ENCODE data around the gene UCP2. TPM values are rescaled to one million over a fixed set of nuclear protein-coding genes. Genes with fewer than 3 reads are reported as not detected.
A peak's percentile ranks its signal among the peaks of the same experiment; 100 is the strongest.

The UCP2 gene
- total and polyA plus RNA-seq, 9 of the 15 experiments (the other 6 are each of a cell fraction or from before 2014, with no cell fraction given) = 19.2 to 216 (median 87.9) TPM

- TF ChIP-seq, protein P1, sequence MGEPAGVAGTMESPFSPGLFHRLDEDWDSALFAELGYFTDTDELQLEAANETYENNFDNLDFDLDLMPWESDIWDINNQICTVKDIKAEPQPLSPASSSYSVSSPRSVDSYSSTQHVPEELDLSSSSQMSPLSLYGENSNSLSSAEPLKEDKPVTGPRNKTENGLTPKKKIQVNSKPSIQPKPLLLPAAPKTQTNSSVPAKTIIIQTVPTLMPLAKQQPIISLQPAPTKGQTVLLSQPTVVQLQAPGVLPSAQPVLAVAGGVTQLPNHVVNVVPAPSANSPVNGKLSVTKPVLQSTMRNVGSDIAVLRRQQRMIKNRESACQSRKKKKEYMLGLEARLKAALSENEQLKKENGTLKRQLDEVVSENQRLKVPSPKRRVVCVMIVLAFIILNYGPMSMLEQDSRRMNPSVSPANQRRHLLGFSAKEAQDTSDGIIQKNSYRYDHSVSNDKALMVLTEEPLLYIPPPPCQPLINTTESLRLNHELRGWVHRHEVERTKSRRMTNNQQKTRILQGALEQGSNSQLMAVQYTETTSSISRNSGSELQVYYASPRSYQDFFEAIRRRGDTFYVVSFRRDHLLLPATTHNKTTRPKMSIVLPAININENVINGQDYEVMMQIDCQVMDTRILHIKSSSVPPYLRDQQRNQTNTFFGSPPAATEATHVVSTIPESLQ (CRISPR knock-in tag; IDR thresholded peaks at IDR 0.05) = no peak
- TF ChIP-seq NFRKB (IDR thresholded peaks at IDR 0.05; ENCODE audit: low read depth) = no peak
- TF ChIP-seq CBFA2T3 (IDR thresholded peaks at IDR 0.05) = peak; percentile 93
- no peak for TF ChIP-seq MAFK (IDR thresholded peaks at IDR 0.05; ENCODE audit: low read length)
- TF ChIP-seq NFE2 (IDR thresholded peaks at IDR 0.05; ENCODE audit: low read depth) = no peak
- no peak for TF ChIP-seq WHSC1 (IDR thresholded peaks at IDR 0.05; ENCODE audit: low read length)
- no peak for TF ChIP-seq KLF10 (CRISPR knock-in tag; IDR thresholded peaks at IDR 0.05)
- no peak for TF ChIP-seq RBFOX2 (IDR thresholded peaks at IDR 0.05; ENCODE audit: low read depth, low read length)
- TF ChIP-seq RBM34 (IDR thresholded peaks at IDR 0.05; ENCODE audit: borderline replicate concordance, insufficient read depth, low read length) = no peak
- TF ChIP-seq TCF7L2 (IDR thresholded peaks at IDR 0.05; ENCODE audit: low read depth, low read length) = no peak
- TF ChIP-seq ZNF324 (CRISPR knock-in tag; IDR thresholded peaks at IDR 0.05) = no peak
- no peak for TF ChIP-seq CC2D1A (IDR thresholded peaks at IDR 0.05)
- TF ChIP-seq SP1 (CRISPR knock-in tag; IDR thresholded peaks at IDR 0.05) = 0 out of 2 replicates have a peak, but pooled peaks have one; percentile 23
- TF ChIP-seq GATA2 (CRISPR knock-in tag; IDR thresholded peaks at IDR 0.05) = peak; percentile 81
- TF ChIP-seq ZNF586 (CRISPR knock-in tag; conservative IDR thresholded peaks at IDR 0.05) = no peak
- no peak for TF ChIP-seq CBX3 (IDR thresholded peaks at IDR 0.05; ENCODE audit: borderline replicate concordance in 1 of 2, low read length in 2 of 2)
- TF ChIP-seq TCF7 (IDR thresholded peaks at IDR 0.05; ENCODE audit: borderline replicate concordance) = peak; percentile 88
- TF ChIP-seq TRIM24 (IDR thresholded peaks at IDR 0.05) = peak; percentile 75 to 86
- TF ChIP-seq, protein P2, sequence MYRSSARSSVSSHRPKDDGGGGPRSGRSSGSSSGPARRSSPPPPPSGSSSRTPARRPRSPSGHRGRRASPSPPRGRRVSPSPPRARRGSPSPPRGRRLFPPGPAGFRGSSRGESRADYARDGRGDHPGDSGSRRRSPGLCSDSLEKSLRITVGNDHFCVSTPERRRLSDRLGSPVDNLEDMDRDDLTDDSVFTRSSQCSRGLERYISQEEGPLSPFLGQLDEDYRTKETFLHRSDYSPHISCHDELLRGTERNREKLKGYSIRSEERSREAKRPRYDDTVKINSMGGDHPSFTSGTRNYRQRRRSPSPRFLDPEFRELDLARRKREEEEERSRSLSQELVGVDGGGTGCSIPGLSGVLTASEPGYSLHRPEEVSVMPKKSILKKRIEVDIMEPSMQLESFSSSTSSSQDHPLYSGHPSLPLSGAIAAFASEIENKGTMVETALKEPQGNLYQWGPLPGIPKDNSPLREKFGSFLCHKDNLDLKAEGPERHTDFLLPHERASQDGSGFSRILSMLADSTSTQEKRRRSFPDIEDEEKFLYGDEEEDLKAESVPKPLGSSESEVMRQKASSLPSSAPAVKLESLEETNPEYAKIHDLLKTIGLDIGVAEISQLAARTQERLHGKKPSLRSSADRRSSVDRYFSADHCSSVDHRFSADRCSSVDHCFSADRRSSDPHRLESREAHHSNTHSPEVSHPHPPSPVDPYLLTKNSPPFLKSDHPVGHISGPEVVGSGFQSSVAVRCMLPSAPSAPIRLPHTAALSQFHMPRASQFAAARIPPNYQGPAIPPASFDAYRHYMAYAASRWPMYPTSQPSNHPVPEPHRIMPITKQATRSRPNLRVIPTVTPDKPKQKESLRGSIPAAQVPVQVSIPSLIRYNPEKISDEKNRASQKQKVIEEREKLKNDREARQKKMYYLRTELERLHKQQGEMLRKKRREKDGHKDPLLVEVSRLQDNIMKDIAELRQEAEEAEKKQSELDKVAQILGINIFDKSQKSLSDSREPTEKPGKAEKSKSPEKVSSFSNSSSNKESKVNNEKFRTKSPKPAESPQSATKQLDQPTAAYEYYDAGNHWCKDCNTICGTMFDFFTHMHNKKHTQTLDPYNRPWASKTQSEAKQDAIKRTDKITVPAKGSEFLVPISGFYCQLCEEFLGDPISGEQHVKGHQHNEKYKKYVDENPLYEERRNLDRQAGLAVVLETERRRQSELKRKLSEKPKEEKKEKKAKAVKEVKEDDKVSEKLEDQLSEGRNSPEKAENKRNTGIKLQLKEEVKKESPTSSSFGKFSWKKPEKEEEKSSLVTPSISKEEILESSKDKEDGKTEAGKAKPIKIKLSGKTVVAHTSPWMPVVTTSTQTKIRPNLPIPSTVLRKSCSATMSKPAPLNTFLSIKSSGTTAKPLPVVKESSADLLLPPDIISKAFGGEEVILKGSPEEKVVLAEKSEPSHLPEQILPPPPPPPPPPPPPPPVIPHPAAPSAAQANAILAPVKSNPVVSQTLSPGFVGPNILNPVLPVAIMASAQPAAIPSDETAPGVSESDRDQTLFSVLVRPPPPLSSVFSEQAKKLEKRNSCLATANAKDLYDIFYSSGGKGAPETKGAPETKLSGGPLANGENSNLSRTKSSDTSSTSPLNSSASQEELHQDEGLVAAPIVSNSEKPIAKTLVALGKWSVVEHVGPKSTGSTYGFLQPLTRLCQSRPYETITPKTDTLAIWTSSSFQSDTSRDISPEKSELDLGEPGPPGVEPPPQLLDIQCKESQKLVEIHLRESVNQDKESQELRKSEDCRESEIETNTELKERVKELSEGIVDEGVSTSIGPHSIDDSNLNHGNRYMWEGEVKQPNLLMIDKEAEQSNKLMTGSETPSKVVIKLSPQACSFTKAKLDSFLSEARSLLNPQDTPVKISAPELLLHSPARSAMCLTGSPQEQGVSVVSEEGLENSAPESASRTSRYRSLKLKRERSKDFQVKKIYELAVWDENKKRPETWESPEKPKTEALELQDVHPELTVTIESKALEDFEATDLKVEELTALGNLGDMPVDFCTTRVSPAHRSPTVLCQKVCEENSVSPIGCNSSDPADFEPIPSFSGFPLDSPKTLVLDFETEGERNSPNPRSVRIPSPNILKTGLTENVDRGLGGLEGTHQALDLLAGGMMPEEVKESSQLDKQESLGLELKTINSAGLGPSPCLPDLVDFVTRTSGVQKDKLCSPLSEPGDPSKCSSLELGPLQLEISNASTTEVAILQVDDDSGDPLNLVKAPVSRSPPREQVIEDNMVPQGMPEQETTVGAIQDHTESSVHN (IDR thresholded peaks at IDR 0.05; ENCODE audit: borderline replicate concordance in 1 of 2, low read depth in 1 of 2) = no peak
- no peak for TF ChIP-seq ATF2 (CRISPR knock-in tag; IDR thresholded peaks at IDR 0.05)
Observed at GRCh38 chr11:73942010-73942409, 40.6 kb downstream of the UCP2 start (continued).

Data from K562 (cell line).